HL-60 (cell line): ENCODE results near the gene BTBD2.

Experiments used
- CTCF ChIP-seq: IDR thresholded peaks from one replicate; pipeline ENCODE4 v1.5.1; 2011; ENCODE audit warnings: low read length, control low read depth, inconsistent platforms; ENCODE audit not compliant: insufficient read depth
- POLR2AphosphoS5 ChIP-seq: IDR thresholded peaks from 2 replicates; pipeline ENCODE4 v1.6.1; 2012; ENCODE audit warnings: low read depth
- REST ChIP-seq: IDR thresholded peaks from 2 replicates; pipeline ENCODE4 v1.6.1; 2012; ENCODE audit warnings: low read depth; ENCODE audit not compliant: insufficient replicate concordance

GRCh38 chr19:2039089-2039958 lies 23.8 kb upstream of the BTBD2 start:
- TF ChIP-seq CTCF: no peak
- no peak for TF ChIP-seq POLR2AphosphoS5
- TF ChIP-seq REST: no peak
